Panc1 (cell line): ENCODE data around the gene SFXN2. TPM values are rescaled to one million over a fixed set of nuclear protein-coding genes. Genes with fewer than 3 reads are reported as not detected.

Experiments used
- total RNA-seq: library from RNA; stranded (reverse); gene quantifications from one replicate; pipeline ENCODE4 v1.2.1, GENCODE V29; 2021; ENCODE audit not compliant: unreplicated experiment

The SFXN2 gene
- total RNA-seq, 1 experiment from 2014 or later, result 11.6 TPM

Other genes starting within 250 kb of the SFXN2 start
- 147 TPM for gene ACTR1A, start 211.9 kb upstream of the SFXN2 start, total RNA-seq
- gene SUFU, start 210.7 kb upstream of the SFXN2 start, total RNA-seq, result 9.5 TPM
- 54.4 TPM for gene TRIM8, start 70.2 kb upstream of the SFXN2 start, total RNA-seq
- gene ARL3, start 239 bp upstream of the SFXN2 start, total RNA-seq, result 20.7 TPM
- gene WBP1L, start 29.3 kb downstream of the SFXN2 start, total RNA-seq, result 91.3 TPM
- 2.1 TPM for gene CYP17A1, start 122.8 kb downstream of the SFXN2 start, total RNA-seq
- 12.9 TPM for gene BORCS7, start 139.6 kb downstream of the SFXN2 start, total RNA-seq
- 4.0 TPM for gene AS3MT, start 154.8 kb downstream of the SFXN2 start, total RNA-seq
- gene CNNM2, start 203.7 kb downstream of the SFXN2 start, total RNA-seq, result 27.1 TPM